Chondrocyte (in vitro differentiated cells): Measurements from ENCODE around the gene DNAH17. TPM values are rescaled to one million over a fixed set of nuclear protein-coding genes. Genes with fewer than 3 reads are reported as not detected.

Experiments used
- DNase-seq: peaks from one replicate; pipeline ENCODE4 v3.0.0; 2021; ENCODE audit warnings: mixed read lengths, low spot score
- H3K27ac Mint-ChIP-seq: one replicate; pipeline ENCODE4 v1.8.0; 2021; ENCODE audit warnings: mild to moderate bottlenecking, moderate library complexity, mixed read lengths; ENCODE audit not compliant: unreplicated experiment
- H3K27me3 Mint-ChIP-seq: 2 replicates; pipeline ENCODE4 v1.8.0; 2021; ENCODE audit warnings: low read depth, mixed read lengths
- H3K36me3 Mint-ChIP-seq: 2 replicates; pipeline ENCODE4 v1.8.0; 2021; ENCODE audit warnings: low read depth, mixed read lengths
- H3K4me1 Mint-ChIP-seq: 2 replicates; pipeline ENCODE4 v1.8.0; 2021; ENCODE audit warnings: low read depth, mild to moderate bottlenecking, mixed read lengths
- H3K4me3 Mint-ChIP-seq: one replicate; pipeline ENCODE4 v1.8.0; 2021; ENCODE audit warnings: mild to moderate bottlenecking, moderate library complexity, mixed read lengths; ENCODE audit not compliant: unreplicated experiment
- H3K9me3 Mint-ChIP-seq: 2 replicates; pipeline ENCODE4 v1.8.0; 2021; ENCODE audit warnings: low read depth, mixed read lengths
- total RNA-seq: library from RNA; stranded (reverse); gene quantifications from 3 replicates; pipeline ENCODE4 v1.2.1, GENCODE V29; 2021
- TF ChIP-seq, protein P1 (sequence below): fragments of 200-600 bp; sonication (generic); IDR thresholded peaks from 2 replicates; pipeline ENCODE4 v1.5.0; 2021; ENCODE audit warnings: antibody characterized with exemption, mild to moderate bottlenecking, moderate library complexity

Gene DNAH17
- total RNA-seq, 1 donor from 2014 or later = 0.42 TPM

GRCh38 chr17:78559749-78560368 lies 17.3 kb downstream of the DNAH17 start:
- no peak overlapping the region for H3K27ac Mint-ChIP-seq
- DNase-seq = no peak
- H3K9me3 Mint-ChIP-seq = no peaks in the 10 kb centered on the region
- H3K36me3 Mint-ChIP-seq = no peaks in the 10 kb centered on the region
- peaks cover 8% of the 10 kb centered on the region for H3K4me1 Mint-ChIP-seq
- no peak overlapping the region for H3K4me3 Mint-ChIP-seq
- TF ChIP-seq, protein P1, sequence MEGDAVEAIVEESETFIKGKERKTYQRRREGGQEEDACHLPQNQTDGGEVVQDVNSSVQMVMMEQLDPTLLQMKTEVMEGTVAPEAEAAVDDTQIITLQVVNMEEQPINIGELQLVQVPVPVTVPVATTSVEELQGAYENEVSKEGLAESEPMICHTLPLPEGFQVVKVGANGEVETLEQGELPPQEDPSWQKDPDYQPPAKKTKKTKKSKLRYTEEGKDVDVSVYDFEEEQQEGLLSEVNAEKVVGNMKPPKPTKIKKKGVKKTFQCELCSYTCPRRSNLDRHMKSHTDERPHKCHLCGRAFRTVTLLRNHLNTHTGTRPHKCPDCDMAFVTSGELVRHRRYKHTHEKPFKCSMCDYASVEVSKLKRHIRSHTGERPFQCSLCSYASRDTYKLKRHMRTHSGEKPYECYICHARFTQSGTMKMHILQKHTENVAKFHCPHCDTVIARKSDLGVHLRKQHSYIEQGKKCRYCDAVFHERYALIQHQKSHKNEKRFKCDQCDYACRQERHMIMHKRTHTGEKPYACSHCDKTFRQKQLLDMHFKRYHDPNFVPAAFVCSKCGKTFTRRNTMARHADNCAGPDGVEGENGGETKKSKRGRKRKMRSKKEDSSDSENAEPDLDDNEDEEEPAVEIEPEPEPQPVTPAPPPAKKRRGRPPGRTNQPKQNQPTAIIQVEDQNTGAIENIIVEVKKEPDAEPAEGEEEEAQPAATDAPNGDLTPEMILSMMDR = peak; percentile 7
- no peaks in the 10 kb centered on the region for H3K27me3 Mint-ChIP-seq

- H3K4me1 Mint-ChIP-seq = peaks cover 8% of the 10 kb centered on the region
- no peak for DNase-seq
- H3K27ac Mint-ChIP-seq = no peak overlapping the region
- no peak overlapping the region for H3K4me3 Mint-ChIP-seq
- no peaks in the 10 kb centered on the region for H3K9me3 Mint-ChIP-seq
- H3K36me3 Mint-ChIP-seq = no peaks in the 10 kb centered on the region
- TF ChIP-seq, protein P1 = no peak
- H3K27me3 Mint-ChIP-seq = no peaks in the 10 kb centered on the region
These were observed 18.2 kb downstream of the DNAH17 start for GRCh38 chr17:78558989-78559388.

DNA sequence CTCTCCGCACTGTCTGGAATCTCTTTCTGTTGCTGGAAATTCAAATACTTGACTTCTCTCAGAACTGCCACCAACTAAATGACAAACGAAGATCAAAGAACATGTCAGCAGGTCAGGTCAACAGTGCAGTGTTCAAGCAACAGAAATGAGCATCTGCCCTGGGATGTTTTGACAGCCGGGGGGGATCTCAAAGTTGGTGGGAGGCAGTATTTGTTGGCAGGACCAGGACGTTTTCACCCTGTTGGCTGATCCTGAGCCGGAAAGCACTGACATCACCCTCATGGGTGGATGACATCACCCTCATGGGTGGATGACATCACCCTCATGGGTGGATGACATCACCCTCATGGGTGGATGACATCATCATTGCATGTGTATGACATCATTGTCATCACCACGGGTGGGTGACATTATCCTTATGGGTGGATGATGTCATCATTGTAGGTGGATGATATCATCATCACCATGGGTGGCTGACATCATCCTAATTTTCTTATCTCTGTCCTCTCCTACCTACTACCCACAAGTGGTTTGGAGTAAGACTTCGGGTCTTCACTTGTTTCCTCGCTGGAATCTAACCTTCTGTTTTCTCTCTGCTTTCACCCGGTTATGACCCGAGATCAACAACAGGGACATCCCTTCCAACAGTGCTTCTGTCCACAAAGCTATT lies 18.9 kb downstream of the DNAH17 start:
- Mint-ChIP-seq H3K27ac (no peak overlapping the region), H3K9me3 (no peaks in the 10 kb centered on the region), H3K4me3 (no peak overlapping the region), H3K27me3 (no peaks in the 10 kb centered on the region), H3K4me1 (peaks cover 8% of the 10 kb centered on the region), H3K36me3 (no peaks in the 10 kb centered on the region)
- TF ChIP-seq, protein P1 = no peak
- no peak for DNase-seq

DNA sequence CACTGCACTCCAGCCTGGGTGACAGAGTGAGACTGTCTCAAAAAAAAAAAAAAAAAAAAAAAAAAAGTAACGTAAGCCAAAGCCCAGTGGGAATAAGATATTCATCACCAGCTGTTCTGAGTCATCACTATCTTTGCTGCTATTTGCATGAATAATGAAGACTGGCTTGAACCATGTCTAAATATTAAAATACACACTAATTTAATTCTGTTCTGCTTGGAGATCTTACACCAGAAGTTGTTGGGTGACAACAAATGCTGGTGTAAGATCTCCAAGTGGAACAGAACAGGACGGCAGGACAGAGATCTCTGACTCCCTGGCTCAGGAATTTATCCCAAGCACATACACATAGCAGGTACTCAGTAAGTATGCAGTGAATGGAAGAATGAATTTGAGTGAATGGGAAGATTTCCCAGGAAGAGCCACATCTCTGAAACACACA lies 19.6 kb downstream of the DNAH17 start:
- Mint-ChIP-seq H3K9me3 (no peaks in the 10 kb centered on the region), H3K36me3 (no peaks in the 10 kb centered on the region), H3K4me3 (no peak overlapping the region), H3K27me3 (no peaks in the 10 kb centered on the region), H3K4me1 (peaks cover 8% of the 10 kb centered on the region), H3K27ac (no peak overlapping the region)
- no peak for DNase-seq
- TF ChIP-seq, protein P1 = no peak

- no peaks in the 10 kb centered on the region for H3K27me3 Mint-ChIP-seq
- no peak for DNase-seq
- peaks cover 8% of the 10 kb centered on the region for H3K4me1 Mint-ChIP-seq
- TF ChIP-seq, protein P1 = no peak
- H3K36me3 Mint-ChIP-seq = no peaks in the 10 kb centered on the region
- no peak overlapping the region for H3K4me3 Mint-ChIP-seq
- no peak overlapping the region for H3K27ac Mint-ChIP-seq
- no peaks in the 10 kb centered on the region for H3K9me3 Mint-ChIP-seq
These were observed 20.4 kb downstream of the DNAH17 start for GRCh38 chr17:78556812-78557211.
